IMR-90 (cell line): ENCODE results near the gene CDK14. TPM values are rescaled to one million over a fixed set of nuclear protein-coding genes. Genes with fewer than 3 reads are reported as not detected.

Source experiments
- ATAC-seq: fragments of 200-7000 bp; cut with Tn5 transposase; 2 replicates; pipeline ENCODE4 v1.9.1; 2020; ENCODE audit warnings: low read depth, mild to moderate bottlenecking, moderate library complexity
- BruUV-seq: library from RNA; stranded (reverse); fragments of 400-500 nt; replicated peaks from 2 replicates; lab custom pipeline; 2021; lab: Mats Ljungman, UMichigan
- CTCF ChIA-PET: fragments of 300-600 bp; formaldehyde crosslinking; extraction: SDS; loops from one replicate; lab custom pipeline; 2021; ENCODE audit warnings: antibody characterized with exemption; lab: Yijun Ruan, JAX
- POLR2A ChIA-PET: fragments of 300-600 bp; sonication (Branson Sonifier 250); formaldehyde crosslinking; loops from one replicate; lab custom pipeline; 2022; ENCODE audit warnings: antibody characterized with exemption; ENCODE audit not compliant: unreplicated experiment; lab: Charles Lee
- DNase-seq: peaks from one replicate; pipeline ENCODE4 v3.0.0; 2013
- H2AFZ ChIP-seq: replicated peaks from 2 replicates; pipeline ENCODE3; 2013; ENCODE audit warnings: low read length, mild to moderate bottlenecking; ENCODE audit not compliant: poor library complexity
- H2AK5ac ChIP-seq: 2 replicates; pipeline ENCODE4 v1.6.1; 2013; ENCODE audit warnings: low read depth, low read length, inconsistent platforms
- H2AK9ac ChIP-seq: replicated peaks from 2 replicates; pipeline ENCODE3; 2013; ENCODE audit warnings: mild to moderate bottlenecking, low read depth, low read length, moderate library complexity; ENCODE audit not compliant: poor library complexity
- H2BK120ac ChIP-seq: 2 replicates; pipeline ENCODE4 v1.6.1; 2013; ENCODE audit warnings: low read depth, low read length, inconsistent platforms
- H2BK15ac ChIP-seq: 3 replicates; pipeline ENCODE4 v1.6.1; 2013; ENCODE audit warnings: low read depth, low read length, inconsistent platforms
- H2BK20ac ChIP-seq: 2 replicates; pipeline ENCODE4 v1.6.1; 2013; ENCODE audit warnings: low read depth, mild to moderate bottlenecking, inconsistent platforms, low read length, moderate library complexity
- H2BK5ac ChIP-seq: 2 replicates; pipeline ENCODE4 v1.6.1; 2013; ENCODE audit warnings: mild to moderate bottlenecking, low read depth, low read length, inconsistent platforms; ENCODE audit not compliant: poor library complexity, severe bottlenecking
- H3K14ac ChIP-seq: replicated peaks from 2 replicates; pipeline ENCODE4 v1.6.1; 2013; ENCODE audit warnings: low read depth, low read length, inconsistent platforms
- H3K18ac ChIP-seq: 2 replicates; pipeline ENCODE4 v1.6.1; 2013; ENCODE audit warnings: low read depth, low read length, control low read depth
- H3K23ac ChIP-seq: 2 replicates; pipeline ENCODE4 v1.6.1; 2013; ENCODE audit warnings: low read depth, low read length, inconsistent platforms
- H3K27ac ChIP-seq: 2 replicates; pipeline ENCODE4 v1.5.1; 2013; ENCODE audit warnings: mild to moderate bottlenecking, control low read depth, low read length; ENCODE audit not compliant: insufficient read depth
- H3K27me3 ChIP-seq: 2 replicates; pipeline ENCODE4 v1.6.1; 2013; ENCODE audit warnings: low read length; ENCODE audit not compliant: control insufficient read depth, insufficient read depth
- H3K36me3 ChIP-seq: 2 replicates; pipeline ENCODE4 v1.6.1; 2013; ENCODE audit warnings: low read length, mixed read lengths; ENCODE audit not compliant: control insufficient read depth, insufficient read depth
- H3K4ac ChIP-seq: 2 replicates; pipeline ENCODE4 v1.6.1; 2013; ENCODE audit warnings: low read depth, low read length, inconsistent platforms
- H3K4me1 ChIP-seq: 2 replicates; pipeline ENCODE4 v1.6.1; 2013; ENCODE audit warnings: low read length, mixed read lengths; ENCODE audit not compliant: control insufficient read depth, insufficient read depth
- H3K4me2 ChIP-seq: 2 replicates; pipeline ENCODE4 v1.6.1; 2013; ENCODE audit warnings: low read depth, mild to moderate bottlenecking, control low read depth, low read length, moderate library complexity
- H3K4me3 ChIP-seq: 2 replicates; pipeline ENCODE4 v1.5.1; 2013; ENCODE audit warnings: low read depth, mild to moderate bottlenecking, control low read depth, low read length, moderate library complexity; ENCODE audit not compliant: insufficient read depth
- H3K56ac ChIP-seq: 2 replicates; pipeline ENCODE4 v1.6.1; 2013; ENCODE audit warnings: low read length, inconsistent platforms; ENCODE audit not compliant: insufficient read depth; ENCODE audit errors: extremely low read depth
- H3K79me1 ChIP-seq, 2 experiments: 2 replicates each; pipeline ENCODE4 v1.6.1; 2013; ENCODE audit warnings: low read length in 2 of 2, inconsistent platforms in 1 of 2, low read depth in 1 of 2
- H3K9ac ChIP-seq: 2 replicates; pipeline ENCODE4 v1.6.1; 2013; ENCODE audit warnings: low read depth, low read length, control low read depth
- H3K9me1 ChIP-seq: 2 replicates; pipeline ENCODE4 v1.6.1; 2013; ENCODE audit warnings: low read length, inconsistent platforms; ENCODE audit not compliant: insufficient read depth
- H3K9me3 ChIP-seq: 2 replicates; pipeline ENCODE4 v1.6.1; 2013; ENCODE audit warnings: low read length; ENCODE audit not compliant: control insufficient read depth, insufficient read depth
- H4K20me1 ChIP-seq: 2 replicates; pipeline ENCODE4 v1.6.1; 2013; ENCODE audit warnings: low read length, inconsistent platforms; ENCODE audit not compliant: insufficient read depth
- H4K5ac ChIP-seq: 2 replicates; pipeline ENCODE4 v1.6.1; 2013; ENCODE audit warnings: mild to moderate bottlenecking, low read depth, low read length, control low read depth
- H4K8ac ChIP-seq, 2 experiments: 2 replicates each; pipeline ENCODE4 v1.6.1; 2013; ENCODE audit warnings: low read depth in 2 of 2, low read length in 2 of 2, control low read depth in 1 of 2, inconsistent platforms in 1 of 2
- H4K91ac ChIP-seq: 2 replicates; pipeline ENCODE4 v1.6.1; 2013; ENCODE audit warnings: low read depth, low read length, inconsistent platforms; ENCODE audit not compliant: insufficient read depth
- MAFK ChIP-seq: IDR thresholded peaks from 2 replicates; pipeline ENCODE4 v1.6.1; 2012; ENCODE audit warnings: low read depth, low read length, improper control_type of control experiment
- POLR2A ChIP-seq: IDR thresholded peaks from 2 replicates; pipeline ENCODE4 v1.6.1; 2012; ENCODE audit warnings: mild to moderate bottlenecking, low read depth, low read length
- USF2 ChIP-seq: fragments of 150-350 bp; IDR thresholded peaks from 2 replicates; pipeline ENCODE4 v1.6.1; 2017; ENCODE audit warnings: mild to moderate bottlenecking, antibody characterized with exemption, low read length, low read depth
- WGBS, 2 experiments: methylation state at CpG; one replicate each; pipeline versions ENCODE4 v1.1.5 to v1.1.7; 2013; ENCODE audit warnings: missing lambda C conversion rate in 2 of 2; ENCODE audit not compliant: insufficient read length in 1 of 2; ENCODE audit errors: extremely low coverage in 2 of 2; 5-methylcytosine and 5-hydroxymethylcytosine counted together
- dilution Hi-C: fragments of 300-500 bp; cut with HindIII; formaldehyde crosslinking; loops from one replicate; pipeline ENCODE4 v1.14.3; 2018; ENCODE audit warnings: low sequenced_read_pairs; ENCODE audit not compliant: unreplicated experiment
- in situ Hi-C: fragments of 300-500 bp; cut with MboI; formaldehyde crosslinking; loops from 3 replicates; pipeline ENCODE4 v1.14.3; 2019; ENCODE audit warnings: low sequenced_read_pairs, inconsistent platforms, mixed read lengths
- intact Hi-C: fragments of 100-400 bp; cut with micrococcal nuclease; formaldehyde crosslinking; loops from 2 replicates; pipeline ENCODE4 v1.10.0; 2022
- polyA plus RNA-seq, 3 experiments: library from polyadenylated mRNA; depleted of rRNA; stranded (reverse); fragments of >200 nt; gene quantifications; 2 replicates each; pipeline ENCODE4 v1.2.3, GENCODE V29; 2012; ENCODE audit warnings: low replicate concordance in 1 of 3
- total RNA-seq: library from RNA; depleted of rRNA; stranded (reverse); fragments of >200 nt; gene quantifications from 2 replicates; pipeline ENCODE4 v1.2.3, GENCODE V29; 2012

Gene CDK14
- total and polyA plus RNA-seq, 2 of the 4 experiments (the other 2 are of a cell fraction): 10.1 to 29.6 TPM

DNA sequence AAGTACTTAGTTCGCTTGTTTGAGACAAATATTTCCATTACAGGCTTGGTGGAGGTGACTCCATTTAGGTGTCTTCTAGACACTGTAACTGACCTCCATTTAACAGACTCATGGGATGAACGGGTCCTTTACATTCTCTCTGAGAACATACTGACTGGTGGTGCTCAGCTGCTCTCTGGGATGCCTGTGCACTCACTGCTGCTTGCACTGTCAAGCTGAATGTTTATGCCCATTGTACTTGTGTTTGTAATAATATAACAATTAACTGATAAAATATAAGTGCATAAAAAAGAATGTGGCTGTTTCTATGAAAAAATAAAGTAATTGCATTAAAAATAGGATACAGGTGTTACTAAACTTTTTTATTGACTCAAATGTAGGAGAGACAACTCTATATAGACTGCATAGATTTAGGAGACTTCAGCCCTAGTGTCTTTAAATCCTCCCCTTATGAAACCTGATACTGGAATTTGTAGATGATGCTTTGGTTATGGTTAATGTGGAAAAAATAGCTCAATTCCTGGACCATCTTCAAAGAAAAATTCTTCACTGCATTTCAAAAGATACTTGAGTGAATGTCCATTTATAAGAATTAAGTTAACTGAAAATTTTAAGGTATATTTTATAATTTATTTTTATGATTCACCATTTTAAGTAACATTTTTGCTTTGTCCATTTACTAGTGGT lies 85.4 kb downstream of the CDK14 start:
- no peak overlapping the region for H3K4me3 ChIP-seq
- no peak overlapping the region for H4K5ac ChIP-seq
- H3K4me2 ChIP-seq: no peak overlapping the region
- intact Hi-C loops: loop anchor here (2.0 kb wide), 1 partner anchor 23 kb away; no protein-coding TSS in a partner anchor
- H2BK120ac ChIP-seq: no peak overlapping the region
- no TSS peak for BruUV-seq
- no peak overlapping the region for H2BK15ac ChIP-seq
- no peak overlapping the region for H3K23ac ChIP-seq
- H2BK5ac ChIP-seq: no peak overlapping the region
- H3K79me1 ChIP-seq: peaks cover 18 to 26% of the 10 kb centered on the region in 2 experiments
- H3K27me3 ChIP-seq: no peaks in the 10 kb centered on the region
- WGBS, 2 experiments: no CpG with 5 or more reads among the region's 2 CpGs
- peak; percentile 47; the same call in 1 of the 2 replicates for ATAC-seq
- H3K27ac ChIP-seq: no peak overlapping the region
- H4K20me1 ChIP-seq: no peaks in the 10 kb centered on the region
- peaks cover 2% of the 10 kb centered on the region; the same call in 1 of the 2 replicates for H3K9me1 ChIP-seq
- ChIA-PET CTCF (interaction anchor here (1.0 kb wide), 1 partner anchor 53 kb away, joined by 3 read pairs; no protein-coding TSS in a partner anchor), POLR2A (no interaction called here)
- dilution Hi-C loops: no loop called here
- no peak overlapping the region for H3K4ac ChIP-seq
- H2BK20ac ChIP-seq: no peak overlapping the region
- DNase-seq: peak; percentile 56
- H3K9ac ChIP-seq: no peak overlapping the region
- no peaks in the 10 kb centered on the region for H3K9me3 ChIP-seq
- H3K36me3 ChIP-seq: no peaks in the 10 kb centered on the region
- in situ Hi-C loops: no loop called here
- no peak overlapping the region for H4K91ac ChIP-seq
- TF ChIP-seq POLR2A (no peak), USF2 (no peak), MAFK (no peak)
- no peak overlapping the region for H3K56ac ChIP-seq
- no peak overlapping the region; a peak in 1 of 4 replicates for H4K8ac ChIP-seq
- H2AFZ ChIP-seq: no peak overlapping the region
- H2AK9ac ChIP-seq: no peak overlapping the region
- H2AK5ac ChIP-seq: no peak overlapping the region
- H3K4me1 ChIP-seq: peaks cover 8% of the 10 kb centered on the region; the same call in 1 of the 2 replicates
- H3K14ac ChIP-seq: peak overlapping the region; percentile 68; the same call in 1 of the 2 replicates
- no peak overlapping the region for H3K18ac ChIP-seq
